ENCODE measurements around the gene GRK1.

- TF ChIP-seq CTCF (IDR thresholded peaks at IDR 0.05): no peak
- no peak for TF ChIP-seq POLR2A (IDR thresholded peaks at IDR 0.05)
Measured at GRCh38 chr13:113732961-113733950, 66.2 kb downstream of the GRK1 start.

All from Peyer's patch (tissue), 4 donors.